ENCODE data around the gene CALHM3. TPM values are rescaled to one million over a fixed set of nuclear protein-coding genes. Genes with fewer than 3 reads are reported as not detected.

CALHM3 gene
- total and polyA plus RNA-seq, 2 of the 13 experiments (the other 11 are each of a cell fraction or from before 2014, with no cell fraction given), result not detected

GRCh38 chr10:103451831-103452505 lies 27.1 kb downstream of the CALHM3 start, which contains the start of gene CALHM2 (continued):
- no peak for TF ChIP-seq ZBTB40 (IDR thresholded peaks at IDR 0.05)
- TF ChIP-seq ZBTB40 (CRISPR knock-in tag; IDR thresholded peaks at IDR 0.05), result no peak
- no peak for TF ChIP-seq ATF6 (CRISPR knock-in tag; conservative IDR thresholded peaks at IDR 0.05)
- no peak for TF ChIP-seq MTA1 (CRISPR knock-in tag; IDR thresholded peaks at IDR 0.05; ENCODE audit: borderline replicate concordance)
- no peak for TF ChIP-seq TERF1 (CRISPR knock-in tag; IDR thresholded peaks at IDR 0.05)
- no peak for TF ChIP-seq ZSCAN20 (CRISPR knock-in tag; IDR thresholded peaks at IDR 0.05; ENCODE audit: borderline replicate concordance)
- no peak for TF ChIP-seq FOXP4 (CRISPR knock-in tag; IDR thresholded peaks at IDR 0.05)
- TF ChIP-seq LRRFIP1 (CRISPR knock-in tag; conservative IDR thresholded peaks at IDR 0.05), result no peak
